H9 (cell line): ENCODE measurements around the gene VPS16. TPM values are rescaled to one million over a fixed set of nuclear protein-coding genes. Genes with fewer than 3 reads are reported as not detected.

Experiments
- DNase-seq: peaks from one replicate; pipeline ENCODE4 v3.0.0-alpha.2; 2017
- H2AFZ ChIP-seq: one replicate; pipeline ENCODE4 v1.6.1; 2013; ENCODE audit warnings: mild to moderate bottlenecking, low read length, control low read depth, moderate library complexity
- H2AK5ac ChIP-seq: 2 replicates; pipeline ENCODE4 v1.6.1; 2013; ENCODE audit warnings: low read length, control low read depth, mixed read lengths; ENCODE audit not compliant: insufficient read length
- H2BK120ac ChIP-seq: one replicate; pipeline ENCODE4 v1.6.1; 2013; ENCODE audit warnings: low read depth, mild to moderate bottlenecking, low read length, control low read depth, inconsistent platforms; ENCODE audit not compliant: poor library complexity, severe bottlenecking
- H2BK12ac ChIP-seq: 2 replicates; pipeline ENCODE4 v1.6.1; 2013; ENCODE audit warnings: low read length, control low read depth, mixed read lengths, low read depth; ENCODE audit not compliant: insufficient read length
- H2BK15ac ChIP-seq: 2 replicates; pipeline ENCODE4 v1.6.1; 2013; ENCODE audit warnings: low read depth, low read length, control low read depth
- H2BK20ac ChIP-seq: one replicate; pipeline ENCODE4 v1.6.1; 2013; ENCODE audit warnings: low read depth, mild to moderate bottlenecking, low read length, control low read depth, inconsistent platforms; ENCODE audit not compliant: poor library complexity, severe bottlenecking
- H2BK5ac ChIP-seq: 2 replicates; pipeline ENCODE4 v1.6.1; 2013; ENCODE audit warnings: low read length, control low read depth, mixed read lengths; ENCODE audit not compliant: insufficient read length
- H3K14ac ChIP-seq: 2 replicates; pipeline ENCODE4 v1.6.1; 2013; ENCODE audit warnings: low read length, control low read depth; ENCODE audit not compliant: insufficient read depth
- H3K18ac ChIP-seq: 2 replicates; pipeline ENCODE4 v1.6.1; 2013; ENCODE audit warnings: low read depth, mild to moderate bottlenecking, mixed read lengths, low read length, control low read depth; ENCODE audit not compliant: insufficient read length
- H3K23ac ChIP-seq: 2 replicates; pipeline ENCODE4 v1.6.1; 2013; ENCODE audit warnings: low read length, control low read depth, mixed read lengths, low read depth; ENCODE audit not compliant: insufficient read length
- H3K23me2 ChIP-seq: 2 replicates; pipeline ENCODE4 v1.6.1; 2013; ENCODE audit warnings: low read depth, mild to moderate bottlenecking, mixed read lengths, low read length, control low read depth; ENCODE audit not compliant: insufficient read length, poor library complexity, severe bottlenecking
- H3K27ac ChIP-seq: 2 replicates; pipeline ENCODE4 v1.5.1; 2013; ENCODE audit warnings: low read length, control low read depth, mixed read lengths, low read depth; ENCODE audit not compliant: insufficient read length
- H3K27me3 ChIP-seq: 2 replicates; pipeline ENCODE4 v1.6.1; 2013; ENCODE audit warnings: low read length, control low read depth, inconsistent platforms; ENCODE audit not compliant: insufficient read depth
- H3K4ac ChIP-seq: 2 replicates; pipeline ENCODE4 v1.6.1; 2013; ENCODE audit warnings: low read depth, mild to moderate bottlenecking, control low read depth, inconsistent platforms, low read length, moderate library complexity
- H3K4me1 ChIP-seq: 2 replicates; pipeline ENCODE4 v1.6.1; 2013; ENCODE audit warnings: low read length, control low read depth, inconsistent platforms; ENCODE audit not compliant: insufficient read depth
- H3K4me2 ChIP-seq: 2 replicates; pipeline ENCODE4 v1.6.1; 2013; ENCODE audit warnings: low read length, control low read depth, mixed read lengths; ENCODE audit not compliant: insufficient read length, insufficient read depth
- H3K56ac ChIP-seq: 2 replicates; pipeline ENCODE4 v1.6.1; 2013; ENCODE audit warnings: low read depth, mild to moderate bottlenecking, mixed read lengths, low read length, control low read depth; ENCODE audit not compliant: insufficient read length
- H3K79me1 ChIP-seq: 2 replicates; pipeline ENCODE4 v1.6.1; 2013; ENCODE audit warnings: low read depth, mild to moderate bottlenecking, moderate library complexity, low read length, control low read depth, inconsistent platforms; ENCODE audit not compliant: insufficient read depth, poor library complexity, severe bottlenecking
- H3K79me2 ChIP-seq: 2 replicates; pipeline ENCODE4 v1.6.1; 2013; ENCODE audit warnings: low read length, control low read depth, inconsistent platforms; ENCODE audit not compliant: insufficient read depth
- H3K9ac ChIP-seq: 2 replicates; pipeline ENCODE4 v1.6.1; 2013; ENCODE audit warnings: low read length, control low read depth, mixed read lengths; ENCODE audit not compliant: insufficient read length; ENCODE audit errors: extremely low read depth
- H3K9me3 ChIP-seq: one replicate; pipeline ENCODE4 v1.6.1; 2013; ENCODE audit warnings: low read depth, low read length, inconsistent platforms; ENCODE audit not compliant: control insufficient read depth
- H3T11ph ChIP-seq: one replicate; pipeline ENCODE4 v1.6.1; 2013; ENCODE audit warnings: mild to moderate bottlenecking, low read length, control low read depth, inconsistent platforms
- H4K20me1 ChIP-seq: one replicate; pipeline ENCODE4 v1.6.1; 2013; ENCODE audit not compliant: control insufficient read depth, insufficient read length, insufficient read depth
- H4K5ac ChIP-seq: 2 replicates; pipeline ENCODE4 v1.6.1; 2013; ENCODE audit warnings: low read depth, mild to moderate bottlenecking, mixed read lengths, low read length, control low read depth; ENCODE audit not compliant: insufficient read length
- H4K8ac ChIP-seq: replicated peaks from 2 replicates; pipeline ENCODE4 v1.6.1; 2013; ENCODE audit warnings: low read length, control low read depth, mixed read lengths, low read depth; ENCODE audit not compliant: insufficient read length
- H4K91ac ChIP-seq: 2 replicates; pipeline ENCODE4 v1.6.1; 2013; ENCODE audit warnings: low read depth, mild to moderate bottlenecking, moderate library complexity, mixed read lengths, low read length, control low read depth; ENCODE audit not compliant: insufficient read length
- H3K27ac Mint-ChIP-seq, 3 experiments: 2 replicates in 2 of 3; 3 replicates in 1 of 3; pipeline ENCODE4 v1.8.0; 2020 to 2021; ENCODE audit warnings: mixed read lengths in 3 of 3, mild to moderate bottlenecking in 1 of 3, moderate library complexity in 1 of 3
- H3K27me3 Mint-ChIP-seq: 2 replicates; pipeline ENCODE4 v1.8.0; 2021; ENCODE audit warnings: low read depth, mild to moderate bottlenecking, moderate library complexity, mixed read lengths
- H3K36me3 Mint-ChIP-seq, 3 experiments: 2 replicates in 2 of 3; 3 replicates in 1 of 3; pipeline ENCODE4 v1.8.0; 2020 to 2021; ENCODE audit warnings: low read depth in 3 of 3, mixed read lengths in 3 of 3; ENCODE audit not compliant: insufficient read depth in 1 of 3
- H3K4me1 Mint-ChIP-seq, 2 experiments: 2 replicates each; pipeline ENCODE4 v1.8.0; 2020; ENCODE audit warnings: mixed read lengths in 2 of 2
- H3K4me3 Mint-ChIP-seq, 2 experiments: 2 replicates in 1 of 2; 3 replicates in 1 of 2; pipeline ENCODE4 v1.8.0; 2020 to 2021; ENCODE audit warnings: mild to moderate bottlenecking in 2 of 2, mixed read lengths in 2 of 2, moderate library complexity in 1 of 2
- H3K9me3 Mint-ChIP-seq, 2 experiments: 2 replicates in 1 of 2; 3 replicates in 1 of 2; pipeline ENCODE4 v1.8.0; 2020; ENCODE audit warnings: mild to moderate bottlenecking in 2 of 2, mixed read lengths in 2 of 2, moderate library complexity in 1 of 2
- CTCF ChIP-seq: fragments of 200-600 bp; sonication (generic); conservative IDR thresholded peaks from 3 replicates; pipeline ENCODE4 v1.8.0; 2021; ENCODE audit warnings: antibody characterized with exemption, mild to moderate bottlenecking
- WGBS: extraction: QIAGEN DNeasy Blood & Tissue Kit; methylation state at CpG from one replicate; pipeline ENCODE4 v1.1.7; 2013; ENCODE audit warnings: missing lambda C conversion rate, low lambda C conversion rate, mixed read lengths; ENCODE audit not compliant: insufficient read length; ENCODE audit errors: extremely low coverage; 5-methylcytosine and 5-hydroxymethylcytosine counted together
- total RNA-seq: library from RNA; stranded (reverse); gene quantifications from 2 replicates; pipeline ENCODE4 v1.2.1, GENCODE V29; 2021

VPS16 gene
- total RNA-seq, 1 experiment from 2014 or later = 32.1 TPM

- H2BK12ac ChIP-seq = no peak overlapping the region
- H3K4ac ChIP-seq = no peak overlapping the region
- H4K91ac ChIP-seq = no peak overlapping the region
- H4K5ac ChIP-seq = no peak overlapping the region
- no peak overlapping the region for H2BK120ac ChIP-seq
- H3K23me2 ChIP-seq = no peaks in the 10 kb centered on the region
- no peak for TF ChIP-seq CTCF
- no peak overlapping the region for H3K23ac ChIP-seq
- H4K8ac ChIP-seq = no peak overlapping the region
- Mint-ChIP-seq H3K4me1 (no peaks in the 10 kb centered on the region), H3K27me3 (no peaks in the 10 kb centered on the region), H3K36me3 (peaks cover 12 to 27% (median 16%) of the 10 kb centered on the region in 3 experiments), H3K4me3 (no peak overlapping the region), H3K27ac (no peak overlapping the region; a peak in 1 of 7 replicates), H3K9me3 (peaks cover 11 to 19% of the 10 kb centered on the region in 2 experiments; a peak in 4 of 5 replicates)
- H3K18ac ChIP-seq = no peak overlapping the region
- DNase-seq = no peak
- WGBS = no CpG with 5 or more reads among the region's 3 CpGs
- no peak overlapping the region for H3K27ac ChIP-seq
- no peak overlapping the region for H2BK15ac ChIP-seq
- no peak overlapping the region for H3K14ac ChIP-seq
- H3K9ac ChIP-seq = no peak overlapping the region
- H2BK20ac ChIP-seq = no peak overlapping the region
- no peaks in the 10 kb centered on the region for H3K9me3 ChIP-seq
- no peaks in the 10 kb centered on the region for H3K4me1 ChIP-seq
- H3K56ac ChIP-seq = no peak overlapping the region
- H2BK5ac ChIP-seq = no peak overlapping the region
- no peaks in the 10 kb centered on the region for H3K27me3 ChIP-seq
- no peak overlapping the region for H3T11ph ChIP-seq
- H3K4me2 ChIP-seq = no peak overlapping the region
- H2AFZ ChIP-seq = no peak overlapping the region
- peaks cover 2% of the 10 kb centered on the region; the same call in 1 of the 2 replicates for H3K79me2 ChIP-seq
- H2AK5ac ChIP-seq = no peak overlapping the region
- no peaks in the 10 kb centered on the region for H4K20me1 ChIP-seq
- peaks cover 2% of the 10 kb centered on the region for H3K79me1 ChIP-seq
Measured at GRCh38 chr20:2902818-2903217, 62.3 kb downstream of the VPS16 start.
